GM12874 (cell line): Measurements from ENCODE around the gene ZNF23.

Source experiments
- TF ChIP-seq, protein P1 (sequence below): IDR thresholded peaks from 2 replicates; pipeline ENCODE4 v1.5.1; 2011; ENCODE audit warnings: low read depth, mild to moderate bottlenecking, control low read depth, low read length, moderate library complexity; ENCODE audit not compliant: insufficient read depth

The ZNF23 gene

GRCh38 chr16:71426880-71427615 is 35.0 kb downstream of the ZNF23 start:
- TF ChIP-seq, protein P1, sequence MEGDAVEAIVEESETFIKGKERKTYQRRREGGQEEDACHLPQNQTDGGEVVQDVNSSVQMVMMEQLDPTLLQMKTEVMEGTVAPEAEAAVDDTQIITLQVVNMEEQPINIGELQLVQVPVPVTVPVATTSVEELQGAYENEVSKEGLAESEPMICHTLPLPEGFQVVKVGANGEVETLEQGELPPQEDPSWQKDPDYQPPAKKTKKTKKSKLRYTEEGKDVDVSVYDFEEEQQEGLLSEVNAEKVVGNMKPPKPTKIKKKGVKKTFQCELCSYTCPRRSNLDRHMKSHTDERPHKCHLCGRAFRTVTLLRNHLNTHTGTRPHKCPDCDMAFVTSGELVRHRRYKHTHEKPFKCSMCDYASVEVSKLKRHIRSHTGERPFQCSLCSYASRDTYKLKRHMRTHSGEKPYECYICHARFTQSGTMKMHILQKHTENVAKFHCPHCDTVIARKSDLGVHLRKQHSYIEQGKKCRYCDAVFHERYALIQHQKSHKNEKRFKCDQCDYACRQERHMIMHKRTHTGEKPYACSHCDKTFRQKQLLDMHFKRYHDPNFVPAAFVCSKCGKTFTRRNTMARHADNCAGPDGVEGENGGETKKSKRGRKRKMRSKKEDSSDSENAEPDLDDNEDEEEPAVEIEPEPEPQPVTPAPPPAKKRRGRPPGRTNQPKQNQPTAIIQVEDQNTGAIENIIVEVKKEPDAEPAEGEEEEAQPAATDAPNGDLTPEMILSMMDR: no peak

GRCh38 chr16:71426069-71426879 is 35.8 kb downstream of the ZNF23 start:
- TF ChIP-seq, protein P1: no peak

- TF ChIP-seq, protein P1: no peak
These were observed 36.3 kb downstream of the ZNF23 start for GRCh38 chr16:71425746-71426068.

GRCh38 chr16:71424626-71425025 is 37.4 kb downstream of the ZNF23 start:
- TF ChIP-seq, protein P1: no peak

GRCh38 chr16:71423865-71424264 is 38.2 kb downstream of the ZNF23 start:
- TF ChIP-seq, protein P1: no peak

- TF ChIP-seq, protein P1: no peak
These were observed 39.0 kb downstream of the ZNF23 start for GRCh38 chr16:71423016-71423415.

DNA sequence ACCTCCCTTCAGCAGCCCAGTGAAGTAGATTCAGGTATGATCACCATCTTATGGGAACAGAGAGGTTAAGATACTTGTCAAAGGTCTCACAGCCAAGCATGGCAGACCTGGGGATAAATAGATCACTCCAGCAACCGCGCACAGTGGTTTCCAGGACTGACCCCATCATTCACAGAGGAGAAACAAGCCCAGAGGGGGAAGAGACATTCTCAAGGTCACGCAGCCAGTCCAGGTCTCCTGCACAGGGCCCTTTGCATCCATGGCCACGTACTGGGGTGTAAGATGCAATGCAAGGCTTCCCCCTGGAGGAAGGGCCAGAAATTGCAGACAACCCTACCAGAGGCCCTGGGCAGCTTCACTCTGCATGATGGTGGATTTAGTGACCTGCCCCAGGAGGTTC is 40.1 kb downstream of the ZNF23 start:
- TF ChIP-seq, protein P1: peak; percentile 62; the same call in 1 of the 2 replicates
